ENCODE results near the gene ATP8A2. TPM values are rescaled to one million over a fixed set of nuclear protein-coding genes. Genes with fewer than 3 reads are reported as not detected.

Gene ATP8A2
- total and polyA plus RNA-seq, 12 donors = under 0.01 to 0.18 (median 0.10) TPM; not detected in 3

DNA sequence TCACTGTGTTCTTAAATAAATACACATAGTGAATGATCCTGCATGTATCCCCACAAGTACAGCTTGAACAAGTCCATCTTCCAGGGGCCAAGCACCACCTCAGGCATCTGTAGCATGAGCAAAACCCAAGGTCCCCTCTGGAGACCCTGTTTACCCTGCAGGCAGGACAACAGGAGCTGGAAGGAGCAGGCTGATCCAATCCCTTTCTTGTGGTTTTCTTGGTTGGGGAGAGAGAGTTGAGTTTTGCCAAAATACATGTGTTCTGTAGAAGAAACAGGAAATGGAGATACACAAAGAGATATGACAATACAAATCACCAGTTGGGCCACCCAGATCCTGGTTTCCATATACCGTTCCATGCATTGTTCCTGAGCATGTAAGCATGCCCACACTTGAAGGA, 587.2 kb downstream of the ATP8A2 start:
- TF ChIP-seq CTCF (IDR thresholded peaks at IDR 0.05) = no peak
- Histone ChIP-seq H3K27me3 (peaks cover 0 to 25% (median 8%) of the 10 kb centered on the region in 7 donors), H3K4me1 (no peaks in the 10 kb centered on the region), H3K36me3 (no peaks in the 10 kb centered on the region), H3K9me3 (peaks cover 0 to 13% (median 0%) of the 10 kb centered on the region in 11 donors), H3K4me3 (no peak overlapping the region), H3K27ac (no peak overlapping the region)
- intact Hi-C loops (cut with DNase I) = no loop called here
- WGBS, 2 donors = 82 to 94% methylated on average over 1 of the region's 1 CpG
- ATAC-seq = no peak
- DNase-seq = no peak

- ATAC-seq (no peak), DNase-seq (no peak)
- no peak overlapping the region for H3K27ac ChIP-seq
- peaks cover 0 to 13% (median 0%) of the 10 kb centered on the region in 11 donors for H3K9me3 ChIP-seq
- H3K27me3 ChIP-seq = peaks cover 0 to 15% (median 0%) of the 10 kb centered on the region in 7 donors
- TF ChIP-seq CTCF (IDR thresholded peaks at IDR 0.05) = no peak
- no peak overlapping the region for H3K4me3 ChIP-seq
- H3K4me1 ChIP-seq = no peaks in the 10 kb centered on the region
- no peaks in the 10 kb centered on the region for H3K36me3 ChIP-seq
- intact Hi-C loops (cut with DNase I) = loop anchor here in 2 of 10 donors (5.0 to 10.0 kb wide), 2 partner anchors 104 to 1699 kb away; no protein-coding TSS in a partner anchor
- 91 to 98% methylated on average over 7 of the region's 7 CpGs for WGBS, 2 donors
Observed at GRCh38 chr13:25961294-25961693, 589.5 kb downstream of the ATP8A2 start.

DNA sequence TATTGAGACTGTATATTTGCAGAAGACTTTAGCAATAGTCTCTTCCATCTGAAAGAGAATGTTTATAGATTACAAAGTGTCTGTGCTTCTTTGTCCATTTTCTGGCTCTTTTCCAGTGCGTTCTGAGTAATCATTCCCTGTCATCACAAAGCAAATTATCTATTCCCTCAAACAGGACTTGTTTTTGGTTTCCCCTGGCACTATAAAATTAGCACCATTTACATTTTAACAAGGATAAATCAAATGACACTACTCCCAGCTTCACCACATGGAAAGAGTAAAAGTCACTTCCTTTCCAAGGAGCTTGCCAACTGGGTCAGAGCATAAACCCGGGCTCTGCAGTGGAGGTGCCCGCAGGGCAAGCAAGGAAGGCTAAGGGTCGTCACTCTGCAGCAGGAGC, 591.9 kb downstream of the ATP8A2 start:
- Histone ChIP-seq H3K4me3 (no peak overlapping the region), H3K4me1 (no peaks in the 10 kb centered on the region), H3K9me3 (no peaks in the 10 kb centered on the region), H3K27ac (no peak overlapping the region), H3K27me3 (peaks cover 0 to 14% (median 0%) of the 10 kb centered on the region in 7 donors), H3K36me3 (no peaks in the 10 kb centered on the region)
- ATAC-seq = peak in 1 of 8 donors; percentile 48
- no peak for DNase-seq
- TF ChIP-seq CTCF (IDR thresholded peaks at IDR 0.05) = no peak
- WGBS, 2 donors = 30 to 48% methylated on average over 4 of the region's 4 CpGs
- intact Hi-C loops (cut with DNase I) = loop anchor here in 2 of 10 donors (5.0 to 10.0 kb wide), 2 partner anchors 101 to 1701 kb away; no protein-coding TSS in a partner anchor

- Histone ChIP-seq H3K9me3 (no peaks in the 10 kb centered on the region), H3K36me3 (no peaks in the 10 kb centered on the region), H3K27ac (no peak overlapping the region), H3K4me1 (no peaks in the 10 kb centered on the region), H3K27me3 (peaks cover 0 to 7% (median 0%) of the 10 kb centered on the region in 7 donors), H3K4me3 (no peak overlapping the region)
- intact Hi-C loops (cut with DNase I) = loop anchor here in 1 of 10 donors (10.0 kb wide), 1 partner anchor 99 kb away; no protein-coding TSS in a partner anchor
- WGBS, 2 donors = 60 to 62% methylated on average over 2 of the region's 2 CpGs
- ATAC-seq (no peak), DNase-seq (no peak)
- TF ChIP-seq CTCF (IDR thresholded peaks at IDR 0.05) = no peak
Observed at GRCh38 chr13:25965596-25965995, 593.8 kb downstream of the ATP8A2 start.
